Esophagus (tissue), 2 donors: ENCODE measurements around the gene GOLGA6A. TPM values are rescaled to one million over a fixed set of nuclear protein-coding genes. Genes with fewer than 3 reads are reported as not detected.
A peak's percentile ranks its signal among the peaks of the same experiment; 100 is the strongest.
"Not testable (repeated sequence)": the region's sequence is repeated elsewhere in the genome, so short reads cannot be mapped to it uniquely, and the experiment has no call there.

ENCODE experiments used
- H3K27ac ChIP-seq, 2 donors: one replicate each; pipeline ENCODE4 v1.5.1; 2013; ENCODE audit warnings: low read depth in 2 of 2, mild to moderate bottlenecking in 2 of 2, inconsistent platforms in 1 of 2, low read length in 1 of 2, moderate library complexity in 1 of 2
- H3K27me3 ChIP-seq, 2 donors: one replicate each; pipeline ENCODE4 v1.6.1; 2013; ENCODE audit warnings: low read length in 2 of 2, control low read depth in 1 of 2, mild to moderate bottlenecking in 1 of 2; ENCODE audit not compliant: insufficient read depth in 2 of 2, control insufficient read depth in 1 of 2
- H3K36me3 ChIP-seq, 2 donors: one replicate each; pipeline ENCODE4 v1.6.1; 2013; ENCODE audit warnings: low read length in 1 of 2; ENCODE audit not compliant: control insufficient read depth in 2 of 2, insufficient read depth in 2 of 2
- H3K4me1 ChIP-seq, 2 donors: one replicate each; pipeline ENCODE4 v1.6.1; 2013; ENCODE audit warnings: low read length in 1 of 2; ENCODE audit not compliant: control insufficient read depth in 2 of 2, insufficient read depth in 2 of 2
- H3K4me3 ChIP-seq, 2 donors: one replicate each; pipeline ENCODE4 v1.5.1; 2013; ENCODE audit warnings: low read length in 2 of 2, mild to moderate bottlenecking in 2 of 2, low read depth in 1 of 2, moderate library complexity in 1 of 2
- H3K9me3 ChIP-seq, 2 donors: one replicate each; pipeline ENCODE4 v1.6.1; 2013; ENCODE audit warnings: mild to moderate bottlenecking in 2 of 2, low read depth in 1 of 2, low read length in 1 of 2, moderate library complexity in 1 of 2; ENCODE audit not compliant: control insufficient read depth in 2 of 2, insufficient read depth in 1 of 2
- WGBS, 2 donors: extraction: QIAGEN DNeasy Blood & Tissue Kit; methylation state at CpG; one replicate each; pipeline ENCODE4 v1.1.7; 2013; 5-methylcytosine and 5-hydroxymethylcytosine counted together
- polyA plus RNA-seq, 2 donors: library from polyadenylated mRNA; stranded (reverse); fragments of 200-250 nt; gene quantifications; one replicate each; pipeline ENCODE4 v1.2.3, GENCODE V29; 2013
- donor health status: healthy with polysubstance abuse.
- donor health status: Bipolar disorder and iron deficiency.

GOLGA6A gene, protein sequence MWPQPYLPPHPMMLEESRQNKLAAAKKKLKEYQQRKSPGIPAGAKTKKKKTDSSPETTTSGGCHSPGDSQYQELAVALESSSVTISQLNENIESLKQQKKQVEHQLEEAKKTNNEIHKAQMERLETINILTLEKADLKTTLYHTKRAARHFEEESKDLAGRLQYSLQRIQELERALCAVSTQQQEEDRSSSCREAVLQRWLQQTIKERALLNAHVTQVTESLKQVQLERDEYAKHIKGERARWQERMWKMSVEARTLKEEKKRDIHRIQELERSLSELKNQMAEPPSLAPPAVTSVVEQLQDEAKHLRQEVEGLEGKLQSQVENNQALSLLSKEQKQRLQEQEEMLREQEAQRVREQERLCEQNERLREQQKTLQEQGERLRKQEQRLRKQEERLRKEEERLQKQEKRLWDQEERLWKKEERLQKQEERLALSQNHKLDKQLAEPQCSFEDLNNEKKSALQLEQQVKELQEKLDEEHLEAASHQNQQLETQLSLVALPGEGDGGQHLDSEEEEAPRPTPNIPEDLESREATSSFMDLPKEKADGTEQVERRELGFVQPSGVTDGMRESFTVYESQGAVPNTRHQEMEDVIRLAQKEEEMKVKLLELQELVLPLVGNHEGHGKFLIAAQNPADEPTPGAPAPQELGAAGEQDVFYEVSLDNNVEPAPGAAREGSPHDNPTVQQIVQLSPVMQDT
- polyA plus RNA-seq, result under 1 TPM; 0.02 TPM

DNA sequence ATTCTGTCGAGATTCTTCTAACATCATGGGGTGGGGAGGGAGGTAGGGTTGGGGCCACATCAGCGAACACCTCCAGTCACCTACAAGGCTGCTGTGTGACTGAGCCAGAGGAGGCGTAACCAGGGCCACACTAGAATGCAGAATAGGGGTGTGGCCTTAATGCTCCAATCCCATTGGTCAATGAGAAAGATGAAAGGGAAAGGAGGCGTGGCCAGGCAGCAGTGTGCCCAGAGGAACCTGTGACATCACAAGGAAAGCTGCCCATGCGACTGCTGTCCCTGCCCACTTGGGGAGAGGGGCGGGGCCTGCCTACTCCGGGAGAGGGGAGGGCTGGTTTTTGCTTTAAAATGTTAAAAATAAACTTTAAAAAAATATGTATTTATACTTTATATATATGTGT is at the start of gene GOLGA6A:
Gene GOLGA6A, minus strand, starts transcription at position 101 of the 400 bp plus-strand sequence. Its CDS starts 41 bp downstream, at position 60.
- not testable (repeated sequence) for H3K4me1 ChIP-seq, H3K9me3 ChIP-seq, H3K36me3 ChIP-seq, H3K27ac ChIP-seq, H3K27me3 ChIP-seq, H3K4me3 ChIP-seq
- no CpG with 5 or more reads among the region's 7 CpGs for WGBS, 2 donors

DNA sequence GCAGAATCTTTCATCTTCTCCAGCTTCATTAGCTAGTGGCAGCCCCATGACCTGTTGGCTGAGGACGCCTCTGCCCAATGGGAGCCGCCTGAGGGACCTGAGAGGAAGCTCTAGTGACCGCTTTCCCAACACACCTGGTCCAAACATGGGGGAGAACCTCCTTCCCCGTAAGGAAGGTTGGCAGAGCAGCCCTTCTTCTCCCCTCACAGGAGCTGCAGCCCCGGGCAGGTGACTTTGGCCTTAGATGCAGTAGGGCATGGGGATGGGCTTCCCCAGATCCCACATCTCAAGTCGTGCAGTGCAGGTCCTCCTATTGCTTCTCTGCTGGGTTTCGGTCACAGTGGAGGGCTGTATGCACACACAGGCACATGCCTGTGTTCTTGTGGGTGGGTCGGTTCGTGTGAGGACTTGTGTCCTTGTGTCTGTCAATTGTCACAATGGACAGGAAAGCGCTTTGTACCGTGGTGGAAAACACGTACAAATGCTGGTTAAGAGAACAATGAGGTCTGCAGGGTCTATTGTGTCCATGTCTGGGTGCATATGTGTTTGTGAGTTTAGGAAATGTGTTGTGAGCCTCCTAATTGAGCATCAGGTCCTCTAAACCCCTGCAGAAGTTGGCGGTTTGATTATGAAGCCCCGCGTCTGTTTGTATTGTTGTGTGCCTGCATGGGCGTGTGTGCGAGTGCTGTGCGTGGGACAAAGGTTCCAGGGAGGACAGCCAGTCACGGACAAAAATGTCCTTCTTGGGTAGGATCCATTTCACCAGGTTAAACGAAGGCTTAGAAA is 49.5 kb upstream of the GOLGA6A start:
- peaks cover 3 to 12% of the 10 kb centered on the region in 2 donors for H3K4me1 ChIP-seq
- WGBS, 2 donors, result 25 to 26% methylated on average over 20 of the region's 20 CpGs
- H3K27me3 ChIP-seq, result peaks cover 13 to 42% of the 10 kb centered on the region in 2 donors
- no peak overlapping the region for H3K4me3 ChIP-seq
- no peak overlapping the region for H3K27ac ChIP-seq
- no peaks in the 10 kb centered on the region for H3K36me3 ChIP-seq
- peaks cover 0 to 10% of the 10 kb centered on the region in 2 donors for H3K9me3 ChIP-seq

DNA sequence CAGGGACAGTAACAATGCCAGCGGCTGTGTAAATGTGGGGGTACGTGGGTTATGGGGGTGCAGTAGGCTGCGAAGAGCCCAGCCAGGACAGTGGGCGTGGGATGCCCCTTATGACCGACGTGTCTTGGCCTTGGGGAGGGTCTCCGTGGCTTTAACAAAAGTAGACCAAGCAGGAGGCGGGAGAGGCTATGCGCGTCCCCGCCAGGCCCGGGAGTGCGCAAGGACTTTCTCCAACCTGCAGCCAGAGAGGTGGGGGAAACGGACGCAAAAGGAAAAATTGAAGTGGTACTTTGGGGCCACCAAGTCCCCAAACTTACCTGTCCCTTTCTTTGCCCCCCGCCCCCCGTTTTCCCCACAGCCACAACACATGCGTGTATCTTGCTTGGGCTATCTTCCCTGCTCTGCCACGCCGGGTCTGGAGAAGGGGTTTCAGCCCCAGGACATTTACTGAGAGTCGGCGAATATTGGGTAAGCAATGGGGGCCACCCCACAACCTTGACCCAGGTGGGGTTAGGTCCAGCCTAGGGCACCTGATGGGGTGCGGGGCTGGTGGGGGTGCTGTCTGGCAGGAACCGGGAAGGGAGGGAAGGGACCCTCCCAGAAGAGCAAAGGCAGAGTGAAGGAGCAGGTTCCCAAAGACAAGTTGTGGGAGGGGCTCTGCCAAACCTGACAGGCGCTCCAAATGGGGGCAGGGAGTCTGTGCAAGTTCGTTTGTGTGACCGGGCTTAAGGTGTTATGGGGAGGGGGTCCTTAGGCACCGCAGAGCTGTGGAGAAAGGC is 48.7 kb upstream of the GOLGA6A start:
- Histone ChIP-seq H3K27ac (no peak overlapping the region), H3K27me3 (peaks cover 13 to 42% of the 10 kb centered on the region in 2 donors), H3K4me3 (no peak overlapping the region), H3K36me3 (no peaks in the 10 kb centered on the region), H3K4me1 (peaks cover 3 to 10% of the 10 kb centered on the region in 2 donors), H3K9me3 (peaks cover 0 to 10% of the 10 kb centered on the region in 2 donors)
- WGBS, 2 donors, result 17 to 21% methylated on average over 28 of the region's 28 CpGs

DNA sequence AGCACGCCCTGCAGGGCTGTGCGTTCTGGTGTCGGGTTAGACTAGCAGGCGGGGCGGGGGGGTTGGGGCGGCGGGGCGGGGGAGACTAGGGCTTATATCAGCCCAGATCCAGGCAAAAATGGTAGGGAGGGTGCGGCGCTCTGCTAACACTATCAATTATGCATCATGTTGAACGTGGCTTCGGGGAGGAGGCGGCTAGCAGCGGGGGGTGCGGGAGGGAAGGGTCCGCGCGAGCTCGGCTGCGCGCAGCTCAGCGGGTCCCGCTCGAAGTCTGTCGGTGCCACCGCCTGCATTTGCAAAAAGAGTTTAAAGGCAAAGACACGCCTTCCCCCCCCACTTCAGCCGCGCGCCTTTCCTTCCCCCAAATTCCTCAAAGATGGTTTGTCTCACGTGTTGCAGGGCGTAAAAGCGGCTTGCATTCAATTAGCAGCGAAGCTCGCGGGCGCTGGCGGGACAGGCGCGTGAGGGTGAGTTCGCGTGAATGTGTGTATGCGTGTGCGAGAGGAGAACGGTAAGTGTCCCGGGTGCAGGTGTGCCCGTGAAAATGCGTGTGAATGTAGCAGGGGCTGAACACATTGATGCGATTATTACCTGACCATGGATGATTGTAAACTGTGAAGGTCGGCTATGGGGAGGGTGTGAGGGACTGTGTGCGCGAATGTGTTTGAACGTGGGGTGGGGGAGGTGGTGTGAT is 48.0 kb upstream of the GOLGA6A start, which contains the start of gene ISLR2:
Gene ISLR2, plus strand, starts transcription at position 432 of the 694 bp plus-strand sequence. CDS start 2,169 bp downstream, outside the sequence.
- 3% methylated on average over 53 of the region's 53 CpGs for WGBS, 2 donors
- Histone ChIP-seq H3K9me3 (peaks cover 0 to 10% of the 10 kb centered on the region in 2 donors), H3K4me3 (no peak within 1 kb of the TSS)

DNA sequence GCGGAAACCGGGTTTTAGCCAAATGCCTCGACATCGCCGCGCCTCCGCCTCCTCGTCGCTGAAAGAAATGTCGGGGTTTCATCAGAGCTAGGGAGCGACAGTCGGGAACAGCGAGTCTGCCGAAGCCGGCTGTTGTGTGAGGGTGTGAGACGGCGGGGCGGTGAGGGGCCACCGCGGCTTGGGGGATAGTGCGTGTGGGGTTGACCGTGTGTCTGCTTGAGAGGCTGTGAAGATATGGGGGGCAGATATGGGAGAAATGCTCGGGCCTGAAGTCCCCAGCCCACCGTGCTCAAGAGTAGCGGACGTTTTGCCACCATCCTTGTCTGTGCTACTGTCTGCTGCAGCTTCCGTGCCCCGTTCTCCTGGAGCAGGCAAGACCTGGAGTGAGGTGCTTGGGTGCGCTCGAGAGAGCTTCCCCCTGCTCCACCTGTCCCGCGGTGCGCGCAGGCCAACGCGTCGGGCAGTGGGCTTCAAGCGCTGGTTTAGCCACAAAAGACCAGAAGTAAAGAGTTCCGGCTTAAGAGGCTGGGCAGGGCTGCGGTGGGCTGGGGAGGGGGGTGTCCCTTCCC is 47.3 kb upstream of the GOLGA6A start:
- peaks cover 3 to 9% of the 10 kb centered on the region in 2 donors for H3K4me1 ChIP-seq
- no peak overlapping the region for H3K4me3 ChIP-seq
- H3K27me3 ChIP-seq, result peaks cover 13 to 42% of the 10 kb centered on the region in 2 donors
- H3K9me3 ChIP-seq, result peaks cover 0 to 10% of the 10 kb centered on the region in 2 donors
- 3 to 7% methylated on average over 34 to 40 of the region's 40 CpGs for WGBS, 2 donors
- H3K27ac ChIP-seq, result no peak overlapping the region
- no peaks in the 10 kb centered on the region for H3K36me3 ChIP-seq

More for the DNA sequence above, 48.0 kb upstream of the GOLGA6A start, which contains the start of gene ISLR2:
- Histone ChIP-seq H3K36me3 (no peaks in the 10 kb centered on the region), H3K27ac (no peak within 1 kb of the TSS), H3K4me1 (peaks cover 3 to 9% of the 10 kb centered on the region in 2 donors), H3K27me3 (peaks cover 13 to 42% of the 10 kb centered on the region in 2 donors)

DNA sequence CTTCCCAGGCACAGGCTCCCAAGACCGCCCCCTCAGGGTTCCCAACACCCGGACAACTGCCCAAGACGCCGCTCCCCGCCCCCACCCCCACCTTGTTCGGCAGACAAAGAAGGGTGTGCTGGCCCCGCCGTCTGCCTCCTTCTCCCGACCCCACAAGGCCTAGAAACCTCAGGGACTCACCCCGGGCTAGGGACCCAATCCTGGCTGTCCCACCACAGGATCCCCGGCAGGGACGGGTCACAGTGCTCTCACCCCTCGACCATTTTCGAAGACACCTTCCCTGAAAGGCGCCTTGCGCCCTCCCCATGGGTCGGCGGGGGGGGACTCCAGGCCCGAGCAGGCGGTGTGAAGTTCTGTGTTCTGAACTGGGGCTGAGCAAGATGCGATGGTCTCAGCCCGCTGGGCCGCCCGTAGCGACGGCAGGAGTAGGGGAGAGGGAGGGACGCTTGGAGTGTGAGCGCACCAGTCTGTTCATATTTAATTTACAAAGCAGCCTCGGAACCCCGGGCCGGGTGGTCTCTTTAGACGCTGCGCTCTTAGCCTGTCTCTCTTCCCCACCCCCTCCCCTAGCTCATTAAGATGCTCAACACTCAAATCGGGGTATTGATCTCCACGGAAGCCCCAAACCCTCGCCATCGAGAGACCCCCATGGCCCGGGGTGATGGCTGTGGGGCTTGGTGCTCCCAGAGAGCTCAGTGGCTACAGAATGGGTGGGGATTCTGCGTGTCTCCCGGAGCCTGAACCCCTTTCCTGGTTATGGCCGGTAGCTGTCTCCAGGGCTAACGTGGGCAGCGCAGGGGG is 46.6 kb upstream of the GOLGA6A start:
- H3K27ac ChIP-seq, result no peak overlapping the region
- peaks cover 0 to 10% of the 10 kb centered on the region in 2 donors for H3K9me3 ChIP-seq
- H3K36me3 ChIP-seq, result no peaks in the 10 kb centered on the region
- H3K4me3 ChIP-seq, result no peak overlapping the region
- peaks cover 3 to 9% of the 10 kb centered on the region in 2 donors for H3K4me1 ChIP-seq
- WGBS, 2 donors, result 11 to 12% methylated on average over 43 of the region's 43 CpGs
- H3K27me3 ChIP-seq, result peaks cover 10 to 40% of the 10 kb centered on the region in 2 donors

DNA sequence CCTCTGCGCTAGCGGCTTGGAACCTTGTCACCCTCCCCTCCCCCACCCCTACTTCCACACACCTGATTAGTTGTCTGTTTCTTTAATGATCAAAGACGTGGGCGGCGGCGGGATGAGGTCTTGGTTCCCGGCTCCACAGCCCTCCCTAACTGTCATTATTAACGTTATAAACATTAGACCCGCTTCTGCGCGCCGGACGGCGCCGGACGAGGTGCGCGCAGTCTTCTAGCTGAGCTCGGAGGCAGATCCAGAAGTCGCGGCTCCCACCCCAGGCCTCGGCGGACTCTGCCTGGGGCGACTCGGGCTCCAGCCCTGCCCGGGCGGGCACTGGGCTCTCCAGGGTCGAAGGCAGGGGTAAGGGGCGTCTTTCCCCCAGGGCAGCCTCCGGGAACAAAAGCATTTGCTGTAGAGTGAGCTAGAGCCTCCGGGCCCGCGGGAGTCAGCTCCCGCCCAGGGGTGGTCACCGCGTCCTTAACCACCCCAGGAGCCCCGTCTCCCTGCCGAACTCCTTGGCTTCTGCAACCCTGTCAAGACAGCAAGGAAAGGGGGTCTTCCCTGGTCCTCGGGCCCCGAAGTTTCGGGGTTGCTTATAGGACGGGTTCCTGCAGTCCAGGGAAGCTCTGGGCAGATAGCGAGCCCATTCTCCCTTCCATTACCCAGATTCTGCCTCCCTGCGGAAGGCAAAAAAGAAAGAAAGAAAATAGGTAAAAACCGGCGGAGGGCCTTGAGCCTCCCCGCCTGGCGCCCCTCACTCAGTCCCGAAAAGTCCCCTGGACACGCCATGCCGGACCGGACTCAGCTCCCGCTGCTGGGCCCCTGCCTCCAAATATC is 45.8 kb upstream of the GOLGA6A start:
- no peak overlapping the region for H3K27ac ChIP-seq

More for the DNA sequence above, 45.8 kb upstream of the GOLGA6A start:
- Histone ChIP-seq H3K4me1 (peaks cover 3 to 9% of the 10 kb centered on the region in 2 donors), H3K27me3 (peaks cover 10 to 34% of the 10 kb centered on the region in 2 donors), H3K9me3 (peaks cover 0 to 7% of the 10 kb centered on the region in 2 donors), H3K4me3 (peak overlapping the region; percentile 25 to 27), H3K36me3 (no peaks in the 10 kb centered on the region)
- 7 to 8% methylated on average over 53 of the region's 53 CpGs for WGBS, 2 donors
